Measurements from ENCODE around the gene NFKB2.

NFKB2 gene

DNA sequence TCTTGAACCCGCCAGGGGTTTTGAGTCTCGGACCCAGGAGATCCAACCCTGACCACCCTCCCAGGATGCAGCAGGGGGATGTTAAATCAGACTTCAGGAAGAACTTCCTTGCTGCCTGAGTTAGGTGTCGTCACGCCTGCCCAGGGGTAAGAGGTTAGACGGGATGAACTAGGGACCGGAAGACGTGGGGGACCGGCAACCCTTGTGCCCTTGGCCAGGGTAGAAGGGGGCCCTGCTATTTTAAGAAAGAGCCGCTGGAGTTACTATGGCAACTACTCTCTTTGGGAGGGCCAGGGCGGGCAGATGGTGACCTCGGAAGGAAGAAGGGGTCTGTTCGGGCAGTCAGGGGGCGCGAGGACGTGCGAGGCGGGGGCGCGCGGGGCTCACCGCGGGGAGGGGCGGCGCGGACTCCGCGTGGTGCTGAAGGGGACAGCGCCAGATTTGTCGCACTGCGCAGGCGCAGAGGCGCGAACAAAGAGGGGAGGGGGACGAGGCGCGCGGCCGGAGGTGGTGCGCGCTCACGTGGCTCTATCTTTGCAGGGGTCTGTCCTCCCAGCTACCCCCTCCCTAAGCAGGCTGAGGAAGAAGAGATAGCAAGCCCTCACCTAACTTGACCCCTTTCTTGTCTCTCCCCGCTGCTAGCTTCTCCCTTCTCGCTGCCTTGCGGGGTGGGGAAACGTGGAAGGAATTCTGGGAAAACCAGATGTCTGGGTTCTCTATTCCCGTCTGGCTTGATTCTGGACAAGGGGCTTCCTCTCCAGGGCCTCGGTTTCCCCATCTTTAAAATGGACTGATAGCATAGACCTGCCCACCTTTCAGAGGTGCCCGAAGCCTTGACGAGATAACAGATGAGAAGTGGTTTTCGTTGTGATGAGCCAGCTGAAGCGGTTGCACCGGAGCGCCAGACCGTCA, 24.0 kb downstream of the NFKB2 start:
- H3K4me2 ChIP-seq (ENCODE audit: low read length) = peak overlapping the region; percentile 96
- H4K20me1 ChIP-seq (ENCODE audit: insufficient read depth, low read length) = no peaks in the 10 kb centered on the region
- H3K9ac ChIP-seq (ENCODE audit: low read length) = peak overlapping the region; percentile 73; the same call in 1 of the 2 replicates
- H3K36me3 ChIP-seq (ENCODE audit: insufficient read depth, low read length) = no peaks in the 10 kb centered on the region
- H3K4me1 ChIP-seq (ENCODE audit: insufficient read depth, low read length, severe bottlenecking) = peaks cover 28% of the 10 kb centered on the region
- H3K79me2 ChIP-seq (ENCODE audit: insufficient read depth, low read length) = no peaks in the 10 kb centered on the region
- H3F3A ChIP-seq (ENCODE audit: insufficient read depth, low read length) = no peaks in the 10 kb centered on the region
- no peaks in the 10 kb centered on the region for H3K9me3 ChIP-seq (ENCODE audit: low read length)
- peak overlapping the region; percentile 85 for H3K4me3 ChIP-seq (ENCODE audit: low read depth, low read length, poor library complexity, severe bottlenecking)
- H3K27ac ChIP-seq (ENCODE audit: low read depth, low read length, poor library complexity, severe bottlenecking) = peak overlapping the region; percentile 85
- H3K9me2 ChIP-seq (ENCODE audit: low read depth, low read length) = no peaks in the 10 kb centered on the region
- no peak overlapping the region for H2AFZ ChIP-seq (ENCODE audit: low read length)
- TF ChIP-seq, protein P1, sequence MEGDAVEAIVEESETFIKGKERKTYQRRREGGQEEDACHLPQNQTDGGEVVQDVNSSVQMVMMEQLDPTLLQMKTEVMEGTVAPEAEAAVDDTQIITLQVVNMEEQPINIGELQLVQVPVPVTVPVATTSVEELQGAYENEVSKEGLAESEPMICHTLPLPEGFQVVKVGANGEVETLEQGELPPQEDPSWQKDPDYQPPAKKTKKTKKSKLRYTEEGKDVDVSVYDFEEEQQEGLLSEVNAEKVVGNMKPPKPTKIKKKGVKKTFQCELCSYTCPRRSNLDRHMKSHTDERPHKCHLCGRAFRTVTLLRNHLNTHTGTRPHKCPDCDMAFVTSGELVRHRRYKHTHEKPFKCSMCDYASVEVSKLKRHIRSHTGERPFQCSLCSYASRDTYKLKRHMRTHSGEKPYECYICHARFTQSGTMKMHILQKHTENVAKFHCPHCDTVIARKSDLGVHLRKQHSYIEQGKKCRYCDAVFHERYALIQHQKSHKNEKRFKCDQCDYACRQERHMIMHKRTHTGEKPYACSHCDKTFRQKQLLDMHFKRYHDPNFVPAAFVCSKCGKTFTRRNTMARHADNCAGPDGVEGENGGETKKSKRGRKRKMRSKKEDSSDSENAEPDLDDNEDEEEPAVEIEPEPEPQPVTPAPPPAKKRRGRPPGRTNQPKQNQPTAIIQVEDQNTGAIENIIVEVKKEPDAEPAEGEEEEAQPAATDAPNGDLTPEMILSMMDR (IDR thresholded peaks at IDR 0.05; ENCODE audit: low read length) = no peak
- TF ChIP-seq EZH2 (IDR thresholded peaks at IDR 0.05; ENCODE audit: borderline replicate concordance, low read length) = no peak
- no peaks in the 10 kb centered on the region for H3K27me3 ChIP-seq (ENCODE audit: insufficient read depth, low read length)

DNA sequence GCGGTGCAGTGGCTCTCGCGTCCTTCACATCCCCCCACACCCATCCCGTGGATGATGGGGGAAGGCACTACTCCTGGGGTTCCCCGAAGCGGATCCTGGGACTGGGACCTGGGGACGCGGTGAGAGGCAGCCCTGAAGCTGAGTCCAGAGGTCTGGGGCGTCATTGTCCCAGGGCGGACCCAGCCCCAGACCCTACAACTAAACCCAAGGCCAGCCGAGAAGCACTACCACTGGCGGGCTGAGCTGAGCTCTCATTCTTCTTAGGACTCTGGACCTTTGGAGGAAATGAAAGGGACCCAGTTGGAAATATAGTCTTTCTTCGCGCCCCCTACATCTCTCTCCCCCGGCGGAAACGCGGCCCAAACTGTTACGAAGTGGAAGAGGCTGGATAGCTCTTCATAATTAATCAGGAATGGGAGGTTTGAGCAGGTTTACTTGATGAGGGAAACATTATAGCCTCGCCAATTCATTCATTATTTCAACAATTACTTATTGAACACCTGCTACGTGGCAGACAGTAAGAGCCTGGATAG, 24.7 kb downstream of the NFKB2 start:
- H3K9me3 ChIP-seq (ENCODE audit: low read length) = no peaks in the 10 kb centered on the region
- no peak overlapping the region for H2AFZ ChIP-seq (ENCODE audit: low read length)
- H4K20me1 ChIP-seq (ENCODE audit: insufficient read depth, low read length) = no peaks in the 10 kb centered on the region
- H3K4me2 ChIP-seq (ENCODE audit: low read length) = peak overlapping the region; percentile 96
- no peaks in the 10 kb centered on the region for H3K79me2 ChIP-seq (ENCODE audit: insufficient read depth, low read length)
- peaks cover 28% of the 10 kb centered on the region for H3K4me1 ChIP-seq (ENCODE audit: insufficient read depth, low read length, severe bottlenecking)
- H3F3A ChIP-seq (ENCODE audit: insufficient read depth, low read length) = no peaks in the 10 kb centered on the region
- TF ChIP-seq EZH2 (IDR thresholded peaks at IDR 0.05; ENCODE audit: borderline replicate concordance, low read length) = no peak
- TF ChIP-seq, protein P1 (IDR thresholded peaks at IDR 0.05; ENCODE audit: low read length) = no peak
- no peaks in the 10 kb centered on the region for H3K9me2 ChIP-seq (ENCODE audit: low read depth, low read length)
- no peaks in the 10 kb centered on the region for H3K36me3 ChIP-seq (ENCODE audit: insufficient read depth, low read length)
- no peaks in the 10 kb centered on the region for H3K27me3 ChIP-seq (ENCODE audit: insufficient read depth, low read length)
- peak overlapping the region; percentile 85 for H3K27ac ChIP-seq (ENCODE audit: low read depth, low read length, poor library complexity, severe bottlenecking)
- H3K4me3 ChIP-seq (ENCODE audit: low read depth, low read length, poor library complexity, severe bottlenecking) = peak overlapping the region; percentile 85
- H3K9ac ChIP-seq (ENCODE audit: low read length) = peak overlapping the region; percentile 73

- Histone ChIP-seq H3K4me3 (ENCODE audit: low read depth, low read length, poor library complexity, severe bottlenecking) (peak within 1 kb of the TSS; percentile 85), H3K4me1 (ENCODE audit: insufficient read depth, low read length, severe bottlenecking) (peaks cover 28% of the 10 kb centered on the region), H3K79me2 (ENCODE audit: insufficient read depth, low read length) (no peaks in the 10 kb centered on the region), H3F3A (ENCODE audit: insufficient read depth, low read length) (no peaks in the 10 kb centered on the region), H3K9me2 (ENCODE audit: low read depth, low read length) (no peaks in the 10 kb centered on the region), H3K27me3 (ENCODE audit: insufficient read depth, low read length) (no peaks in the 10 kb centered on the region), H3K4me2 (ENCODE audit: low read length) (peak within 1 kb of the TSS; percentile 96), H3K9ac (ENCODE audit: low read length) (peak within 1 kb of the TSS; percentile 73), H3K27ac (ENCODE audit: low read depth, low read length, poor library complexity, severe bottlenecking) (peak within 1 kb of the TSS; percentile 85), H3K36me3 (ENCODE audit: insufficient read depth, low read length) (no peaks in the 10 kb centered on the region), H2AFZ (ENCODE audit: low read length) (no peak within 1 kb of the TSS), H4K20me1 (ENCODE audit: insufficient read depth, low read length) (no peaks in the 10 kb centered on the region), H3K9me3 (ENCODE audit: low read length) (no peaks in the 10 kb centered on the region)
- TF ChIP-seq, protein P1 (IDR thresholded peaks at IDR 0.05; ENCODE audit: low read length) = no peak
- TF ChIP-seq EZH2 (IDR thresholded peaks at IDR 0.05; ENCODE audit: borderline replicate concordance, low read length) = no peak
Observed at GRCh38 chr10:102420714-102421506, 25.4 kb downstream of the NFKB2 start, which contains the start of gene FBXL15. FBXL15 (plus strand) TSS chr10:102420836; CDS start chr10:102421130, 294 bp downstream.

All from OCI-LY1 (cell line).